ENCODE results near the gene TRMT13. TPM values are rescaled to one million over a fixed set of nuclear protein-coding genes. Genes with fewer than 3 reads are reported as not detected.

TRMT13 gene
- total RNA-seq, 1 experiment from 2014 or later: 12.7 TPM

DNA sequence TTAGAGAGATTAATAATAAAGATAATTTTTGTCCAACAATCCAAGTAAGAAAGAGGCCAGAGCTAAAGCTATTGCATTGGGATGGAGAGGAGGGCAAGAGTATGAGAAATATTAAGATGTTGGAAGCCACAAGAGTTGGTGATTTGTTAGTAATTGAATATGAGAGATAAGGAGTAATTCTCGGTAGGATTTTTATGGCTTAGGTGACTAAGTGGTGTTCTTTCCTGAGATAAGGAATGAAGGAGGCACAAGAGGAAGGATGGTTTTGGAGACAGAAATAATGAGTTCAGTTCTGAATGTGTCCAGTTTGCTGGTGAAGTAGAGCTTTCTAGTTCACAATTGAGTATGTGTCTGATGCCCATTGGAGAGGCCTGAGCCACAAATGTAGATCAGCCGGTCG, 9.4 kb downstream of the TRMT13 start:
- Mint-ChIP-seq H3K4me3 (no peak overlapping the region), H3K27ac (no peak overlapping the region), H3K27me3 (ENCODE audit: low read depth) (no peaks in the 10 kb centered on the region), H3K4me1 (peaks cover 3% of the 10 kb centered on the region), H3K36me3 (peaks cover 38% of the 10 kb centered on the region), H3K9me3 (no peaks in the 10 kb centered on the region)
- TF ChIP-seq KAT7 (CRISPR knock-in tag; IDR thresholded peaks at IDR 0.05; ENCODE audit: borderline replicate concordance): no peak
- TF ChIP-seq ZNF138 (CRISPR knock-in tag; conservative IDR thresholded peaks at IDR 0.05): no peak
- TF ChIP-seq, protein P1, sequence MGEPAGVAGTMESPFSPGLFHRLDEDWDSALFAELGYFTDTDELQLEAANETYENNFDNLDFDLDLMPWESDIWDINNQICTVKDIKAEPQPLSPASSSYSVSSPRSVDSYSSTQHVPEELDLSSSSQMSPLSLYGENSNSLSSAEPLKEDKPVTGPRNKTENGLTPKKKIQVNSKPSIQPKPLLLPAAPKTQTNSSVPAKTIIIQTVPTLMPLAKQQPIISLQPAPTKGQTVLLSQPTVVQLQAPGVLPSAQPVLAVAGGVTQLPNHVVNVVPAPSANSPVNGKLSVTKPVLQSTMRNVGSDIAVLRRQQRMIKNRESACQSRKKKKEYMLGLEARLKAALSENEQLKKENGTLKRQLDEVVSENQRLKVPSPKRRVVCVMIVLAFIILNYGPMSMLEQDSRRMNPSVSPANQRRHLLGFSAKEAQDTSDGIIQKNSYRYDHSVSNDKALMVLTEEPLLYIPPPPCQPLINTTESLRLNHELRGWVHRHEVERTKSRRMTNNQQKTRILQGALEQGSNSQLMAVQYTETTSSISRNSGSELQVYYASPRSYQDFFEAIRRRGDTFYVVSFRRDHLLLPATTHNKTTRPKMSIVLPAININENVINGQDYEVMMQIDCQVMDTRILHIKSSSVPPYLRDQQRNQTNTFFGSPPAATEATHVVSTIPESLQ (CRISPR knock-in tag; IDR thresholded peaks at IDR 0.05): no peak
- TF ChIP-seq ZBTB21 (CRISPR knock-in tag; IDR thresholded peaks at IDR 0.05; ENCODE audit: borderline replicate concordance): no peak
- ChIA-PET POLR2A (no interaction called here), CTCF (no interaction called here)
- no peak for DNase-seq (ENCODE audit: low spot score)
- no peak for ATAC-seq

DNA sequence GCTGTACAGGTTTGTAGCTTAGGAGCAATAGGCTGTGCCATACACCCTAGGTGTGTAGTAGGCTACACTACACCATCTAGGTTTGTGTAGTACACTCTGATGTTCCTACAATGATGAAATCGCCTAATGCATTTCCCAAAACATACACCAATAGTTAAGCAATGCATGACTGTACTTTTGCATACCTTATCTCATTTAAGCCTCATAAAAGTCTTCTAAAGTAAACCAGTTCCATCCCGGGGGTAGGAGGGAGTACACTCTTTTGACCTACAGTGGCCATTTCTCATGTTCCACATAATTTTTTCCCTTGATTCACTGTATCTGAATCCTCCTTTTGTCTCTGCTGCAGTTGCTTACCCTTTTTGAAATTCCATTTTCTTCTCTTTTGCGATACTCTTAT, 12.2 kb downstream of the TRMT13 start:
- TF ChIP-seq OVOL2 (CRISPR knock-in tag; IDR thresholded peaks at IDR 0.05; ENCODE audit: borderline replicate concordance) (no peak), NFYB (CRISPR knock-in tag; conservative IDR thresholded peaks at IDR 0.05; ENCODE audit: low read depth) (no peak), SMAD4 (CRISPR knock-in tag; IDR thresholded peaks at IDR 0.05) (no peak), E2F1 (CRISPR knock-in tag; IDR thresholded peaks at IDR 0.05) (no peak), USF1 (CRISPR knock-in tag; IDR thresholded peaks at IDR 0.05) (no peak), MYBL2 (CRISPR knock-in tag; IDR thresholded peaks at IDR 0.05) (no peak), E2F5 (CRISPR knock-in tag; IDR thresholded peaks at IDR 0.05) (no peak), IRF2 (CRISPR knock-in tag; IDR thresholded peaks at IDR 0.05; ENCODE audit: borderline replicate concordance, low read depth) (no peak), HMGXB4 (CRISPR knock-in tag; IDR thresholded peaks at IDR 0.05) (no peak), TCF7 (CRISPR knock-in tag; IDR thresholded peaks at IDR 0.05; ENCODE audit: low read depth) (no peak)
- TF ChIP-seq, protein P2, sequence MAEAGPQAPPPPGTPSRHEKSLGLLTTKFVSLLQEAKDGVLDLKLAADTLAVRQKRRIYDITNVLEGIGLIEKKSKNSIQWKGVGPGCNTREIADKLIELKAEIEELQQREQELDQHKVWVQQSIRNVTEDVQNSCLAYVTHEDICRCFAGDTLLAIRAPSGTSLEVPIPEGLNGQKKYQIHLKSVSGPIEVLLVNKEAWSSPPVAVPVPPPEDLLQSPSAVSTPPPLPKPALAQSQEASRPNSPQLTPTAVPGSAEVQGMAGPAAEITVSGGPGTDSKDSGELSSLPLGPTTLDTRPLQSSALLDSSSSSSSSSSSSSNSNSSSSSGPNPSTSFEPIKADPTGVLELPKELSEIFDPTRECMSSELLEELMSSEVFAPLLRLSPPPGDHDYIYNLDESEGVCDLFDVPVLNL (CRISPR knock-in tag; IDR thresholded peaks at IDR 0.05; ENCODE audit: borderline replicate concordance, low read depth): no peak
- TF ChIP-seq, protein P3, sequence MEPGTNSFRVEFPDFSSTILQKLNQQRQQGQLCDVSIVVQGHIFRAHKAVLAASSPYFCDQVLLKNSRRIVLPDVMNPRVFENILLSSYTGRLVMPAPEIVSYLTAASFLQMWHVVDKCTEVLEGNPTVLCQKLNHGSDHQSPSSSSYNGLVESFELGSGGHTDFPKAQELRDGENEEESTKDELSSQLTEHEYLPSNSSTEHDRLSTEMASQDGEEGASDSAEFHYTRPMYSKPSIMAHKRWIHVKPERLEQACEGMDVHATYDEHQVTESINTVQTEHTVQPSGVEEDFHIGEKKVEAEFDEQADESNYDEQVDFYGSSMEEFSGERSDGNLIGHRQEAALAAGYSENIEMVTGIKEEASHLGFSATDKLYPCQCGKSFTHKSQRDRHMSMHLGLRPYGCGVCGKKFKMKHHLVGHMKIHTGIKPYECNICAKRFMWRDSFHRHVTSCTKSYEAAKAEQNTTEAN (CRISPR knock-in tag; IDR thresholded peaks at IDR 0.05): no peak
- H3K9me3 Mint-ChIP-seq: no peaks in the 10 kb centered on the region
- ATAC-seq (no peak), DNase-seq (ENCODE audit: low spot score) (no peak)
- peaks cover 11% of the 10 kb centered on the region for H3K4me1 Mint-ChIP-seq
- H3K36me3 Mint-ChIP-seq: peaks cover 33% of the 10 kb centered on the region
- H3K27me3 Mint-ChIP-seq (ENCODE audit: low read depth): no peaks in the 10 kb centered on the region
- no peak overlapping the region for H3K4me3 Mint-ChIP-seq
- no peak overlapping the region for H3K27ac Mint-ChIP-seq
- CTCF ChIA-PET: no interaction called here
- POLR2A ChIA-PET: no interaction called here

Measured in WTC11 (cell line).